ENCODE data around the gene PYGO2.
"Not testable (repeated sequence)": the region's sequence is repeated elsewhere in the genome, so short reads cannot be mapped to it uniquely, and the experiment has no call there.

The PYGO2 gene

GRCh38 chr1:154908937-154909336 lies 52.6 kb downstream of the PYGO2 start:
- no peak for DNase-seq (ENCODE audit: low read depth in 2 of 2)

- not testable (repeated sequence) for DNase-seq (ENCODE audit: low read depth in 2 of 2)
These were observed 53.5 kb downstream of the PYGO2 start for GRCh38 chr1:154908129-154908528.

Measured in fibroblast of skin of left biceps (primary cell).